MCF 10A (cell line): ENCODE measurements around the gene PCDHB6. TPM values are rescaled to one million over a fixed set of nuclear protein-coding genes. Genes with fewer than 3 reads are reported as not detected.
"Not testable (repeated sequence)": the region's sequence is repeated elsewhere in the genome, so short reads cannot be mapped to it uniquely, and the experiment has no call there.

Source experiments
- BruUV-seq: library from RNA; stranded (reverse); fragments of 400-500 nt; replicated peaks from 2 replicates; lab custom pipeline; 2021; lab: Mats Ljungman, UMichigan
- CTCF ChIA-PET: fragments of 300-600 bp; sonication (Branson Sonifier 250); formaldehyde crosslinking; extraction: SDS; loops from one replicate; lab custom pipeline; 2021; ENCODE audit warnings: antibody characterized with exemption, inconsistent platforms; lab: Yijun Ruan, JAX
- POLR2A ChIA-PET: fragments of 300-600, 350-650 bp; sonication (Branson Sonifier 250); formaldehyde crosslinking; extraction: SDS; loops from one replicate; lab custom pipeline; 2020; ENCODE audit warnings: antibody characterized with exemption, inconsistent platforms; lab: Yijun Ruan, JAX
- DNase-seq: peaks from one replicate; pipeline ENCODE4 v3.0.0-alpha.2; 2018; ENCODE audit not compliant: unreplicated experiment
- H3K27ac Mint-ChIP-seq: one replicate; pipeline ENCODE4 v1.8.0; 2022; ENCODE audit warnings: mild to moderate bottlenecking, low read depth, mixed read lengths; ENCODE audit not compliant: unreplicated experiment
- H3K27me3 Mint-ChIP-seq: one replicate; pipeline ENCODE4 v1.8.0; 2022; ENCODE audit warnings: mixed read lengths; ENCODE audit not compliant: insufficient read depth, unreplicated experiment
- H3K36me3 Mint-ChIP-seq: one replicate; pipeline ENCODE4 v1.8.0; 2022; ENCODE audit warnings: mild to moderate bottlenecking, moderate library complexity, mixed read lengths; ENCODE audit not compliant: insufficient read depth, unreplicated experiment
- H3K4me1 Mint-ChIP-seq: one replicate; pipeline ENCODE4 v1.8.0; 2022; ENCODE audit warnings: mixed read lengths; ENCODE audit not compliant: insufficient read depth, unreplicated experiment
- H3K4me3 Mint-ChIP-seq: one replicate; pipeline ENCODE4 v1.8.0; 2022; ENCODE audit warnings: mild to moderate bottlenecking, moderate library complexity, mixed read lengths; ENCODE audit not compliant: unreplicated experiment
- H3K9me3 Mint-ChIP-seq: one replicate; pipeline ENCODE4 v1.8.0; 2022; ENCODE audit warnings: mixed read lengths; ENCODE audit not compliant: unreplicated experiment
- intact Hi-C: fragments of 100-400 bp; cut with micrococcal nuclease; formaldehyde crosslinking; loops from 2 replicates; pipeline ENCODE4 v1.14.1; 2022
- total RNA-seq: library from RNA; stranded (reverse); gene quantifications from 2 replicates; pipeline ENCODE4 v1.2.3, GENCODE V29; 2022
- TF ChIP-seq, protein P1 (sequence below): fragments of 200-600 bp; IDR thresholded peaks from one replicate; pipeline ENCODE4 v1.8.0; 2022; ENCODE audit warnings: antibody characterized with exemption, mild to moderate bottlenecking; ENCODE audit not compliant: unreplicated experiment

The PCDHB6 gene
- total RNA-seq, 1 experiment from 2014 or later, result 0.19 TPM

DNA sequence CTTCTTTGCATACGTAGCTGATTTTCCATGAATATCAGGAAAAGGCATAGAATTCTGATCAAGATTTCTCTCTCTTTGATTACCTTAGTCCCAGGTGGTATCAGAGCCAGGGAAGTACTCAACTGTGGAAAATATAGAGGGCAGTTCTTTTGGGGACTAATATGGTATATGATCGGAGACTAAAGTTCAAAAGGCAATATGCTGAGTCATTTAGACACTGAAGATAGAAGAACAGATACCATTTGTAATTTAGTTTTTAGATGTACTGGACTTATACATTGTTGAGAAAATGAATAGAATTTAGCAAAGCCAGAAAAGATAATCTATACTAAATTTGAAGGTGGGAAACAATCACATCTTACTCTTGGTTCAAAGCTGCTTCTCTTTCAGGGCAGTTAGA, 44.5 kb upstream of the PCDHB6 start:
- TF ChIP-seq, protein P1, sequence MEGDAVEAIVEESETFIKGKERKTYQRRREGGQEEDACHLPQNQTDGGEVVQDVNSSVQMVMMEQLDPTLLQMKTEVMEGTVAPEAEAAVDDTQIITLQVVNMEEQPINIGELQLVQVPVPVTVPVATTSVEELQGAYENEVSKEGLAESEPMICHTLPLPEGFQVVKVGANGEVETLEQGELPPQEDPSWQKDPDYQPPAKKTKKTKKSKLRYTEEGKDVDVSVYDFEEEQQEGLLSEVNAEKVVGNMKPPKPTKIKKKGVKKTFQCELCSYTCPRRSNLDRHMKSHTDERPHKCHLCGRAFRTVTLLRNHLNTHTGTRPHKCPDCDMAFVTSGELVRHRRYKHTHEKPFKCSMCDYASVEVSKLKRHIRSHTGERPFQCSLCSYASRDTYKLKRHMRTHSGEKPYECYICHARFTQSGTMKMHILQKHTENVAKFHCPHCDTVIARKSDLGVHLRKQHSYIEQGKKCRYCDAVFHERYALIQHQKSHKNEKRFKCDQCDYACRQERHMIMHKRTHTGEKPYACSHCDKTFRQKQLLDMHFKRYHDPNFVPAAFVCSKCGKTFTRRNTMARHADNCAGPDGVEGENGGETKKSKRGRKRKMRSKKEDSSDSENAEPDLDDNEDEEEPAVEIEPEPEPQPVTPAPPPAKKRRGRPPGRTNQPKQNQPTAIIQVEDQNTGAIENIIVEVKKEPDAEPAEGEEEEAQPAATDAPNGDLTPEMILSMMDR, result no peak
- Mint-ChIP-seq H3K4me1 (no peaks in the 10 kb centered on the region), H3K27me3 (no peaks in the 10 kb centered on the region), H3K9me3 (peaks cover 4% of the 10 kb centered on the region), H3K4me3 (no peak overlapping the region), H3K36me3 (no peaks in the 10 kb centered on the region), H3K27ac (no peak overlapping the region)
- DNase-seq, result no peak
- BruUV-seq, result no TSS peak
- ChIA-PET POLR2A (interaction anchor here (1.0 kb wide), 1 partner anchor 28 kb away, joined by 3 read pairs; no protein-coding TSS in a partner anchor), CTCF (no interaction called here)
- intact Hi-C loops, result no loop called here

DNA sequence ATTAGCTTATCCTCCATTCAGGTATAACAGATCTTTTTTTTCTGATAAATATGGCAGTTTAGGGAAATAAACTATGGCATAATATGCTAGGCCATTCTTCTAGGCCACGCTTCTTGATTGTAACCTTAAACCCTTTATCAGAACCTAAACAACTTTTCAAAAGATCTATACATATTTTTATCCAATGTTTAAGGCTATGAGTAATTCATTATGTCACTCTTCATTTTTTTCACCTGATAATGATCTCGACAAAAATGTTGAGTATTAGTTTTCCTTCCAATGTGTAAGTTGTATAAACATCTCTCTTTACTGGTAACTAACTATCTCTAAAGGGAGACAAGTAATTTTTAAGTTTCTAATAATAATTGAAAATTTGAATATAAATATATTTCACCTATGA, 30.6 kb upstream of the PCDHB6 start:
- DNase-seq, result no peak
- Mint-ChIP-seq H3K27me3 (no peaks in the 10 kb centered on the region), H3K27ac (no peak overlapping the region), H3K4me1 (no peaks in the 10 kb centered on the region), H3K9me3 (peaks cover 38% of the 10 kb centered on the region), H3K36me3 (peaks cover 14% of the 10 kb centered on the region), H3K4me3 (no peak overlapping the region)
- intact Hi-C loops, result no loop called here
- CTCF ChIA-PET, result no interaction called here
- TF ChIP-seq, protein P1, result no peak
- POLR2A ChIA-PET, result no interaction called here
- BruUV-seq, result no TSS peak

DNA sequence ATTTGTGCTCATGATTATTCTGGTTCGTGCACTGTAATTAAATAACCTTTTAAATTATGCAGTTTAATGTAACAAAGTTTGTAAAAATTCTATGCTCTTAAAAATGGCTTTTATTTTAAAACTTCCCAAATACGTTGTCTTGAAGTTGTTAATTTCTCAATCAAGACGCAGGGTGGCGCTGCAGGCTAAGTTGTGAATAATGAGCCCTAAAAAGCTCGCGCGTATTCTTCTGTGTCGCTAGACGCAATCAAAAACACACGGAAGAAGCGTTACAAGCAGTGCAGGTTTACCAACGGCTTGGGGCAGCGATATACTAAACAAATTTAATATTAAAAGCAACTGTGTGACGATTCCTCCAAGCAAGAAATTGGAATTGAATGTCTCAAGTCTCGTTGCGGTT, 28.3 kb upstream of the PCDHB6 start, which contains the start of gene PCDHB4:
Gene PCDHB4, plus strand, starts transcription at position 256 of the 400 bp plus-strand sequence. CDS start 181 bp downstream, outside the sequence.
- BruUV-seq, result no TSS peak
- POLR2A ChIA-PET, result no interaction called here

DNA sequence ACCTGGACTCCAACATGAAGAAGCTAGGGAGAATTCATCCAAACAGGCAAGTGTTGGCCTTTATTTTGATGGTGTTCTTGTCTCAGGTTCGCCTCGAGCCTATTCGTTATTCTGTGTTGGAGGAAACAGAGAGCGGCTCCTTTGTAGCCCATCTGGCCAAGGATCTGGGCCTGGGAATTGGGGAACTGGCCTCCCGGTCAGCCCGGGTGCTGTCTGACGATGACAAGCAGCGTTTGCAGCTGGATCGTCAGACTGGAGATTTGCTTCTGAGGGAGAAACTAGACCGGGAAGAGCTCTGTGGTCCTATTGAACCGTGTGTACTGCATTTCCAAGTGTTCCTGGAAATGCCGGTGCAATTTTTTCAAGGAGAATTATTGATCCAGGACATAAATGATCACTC, 27.9 kb upstream of the PCDHB6 start:
- CTCF ChIA-PET, result interaction anchor here (0.7 to 1.7 kb wide), 4 partner anchors 13 to 248 kb away, joined by 3 to 4 read pairs (median 3); partner anchors contain the start of genes PCDHB10 and PCDHB5

More for the DNA sequence above, 28.3 kb upstream of the PCDHB6 start, which contains the start of gene PCDHB4:
- TF ChIP-seq, protein P1, result peak; percentile 22
- no peak within 1 kb of the TSS for H3K4me3 Mint-ChIP-seq
- intact Hi-C loops, result no loop called here
- CTCF ChIA-PET, result interaction anchor here (1.7 kb wide), 1 partner anchor 71 kb away, joined by 4 read pairs; the partner anchor contains the start of gene PCDHB10
- no peak within 1 kb of the TSS for H3K27ac Mint-ChIP-seq
- DNase-seq, result peak; percentile 17
- no peaks in the 10 kb centered on the region for H3K4me1 Mint-ChIP-seq
- H3K27me3 Mint-ChIP-seq, result no peaks in the 10 kb centered on the region
- peaks cover 14% of the 10 kb centered on the region for H3K9me3 Mint-ChIP-seq
- peaks cover 9% of the 10 kb centered on the region for H3K36me3 Mint-ChIP-seq

DNA sequence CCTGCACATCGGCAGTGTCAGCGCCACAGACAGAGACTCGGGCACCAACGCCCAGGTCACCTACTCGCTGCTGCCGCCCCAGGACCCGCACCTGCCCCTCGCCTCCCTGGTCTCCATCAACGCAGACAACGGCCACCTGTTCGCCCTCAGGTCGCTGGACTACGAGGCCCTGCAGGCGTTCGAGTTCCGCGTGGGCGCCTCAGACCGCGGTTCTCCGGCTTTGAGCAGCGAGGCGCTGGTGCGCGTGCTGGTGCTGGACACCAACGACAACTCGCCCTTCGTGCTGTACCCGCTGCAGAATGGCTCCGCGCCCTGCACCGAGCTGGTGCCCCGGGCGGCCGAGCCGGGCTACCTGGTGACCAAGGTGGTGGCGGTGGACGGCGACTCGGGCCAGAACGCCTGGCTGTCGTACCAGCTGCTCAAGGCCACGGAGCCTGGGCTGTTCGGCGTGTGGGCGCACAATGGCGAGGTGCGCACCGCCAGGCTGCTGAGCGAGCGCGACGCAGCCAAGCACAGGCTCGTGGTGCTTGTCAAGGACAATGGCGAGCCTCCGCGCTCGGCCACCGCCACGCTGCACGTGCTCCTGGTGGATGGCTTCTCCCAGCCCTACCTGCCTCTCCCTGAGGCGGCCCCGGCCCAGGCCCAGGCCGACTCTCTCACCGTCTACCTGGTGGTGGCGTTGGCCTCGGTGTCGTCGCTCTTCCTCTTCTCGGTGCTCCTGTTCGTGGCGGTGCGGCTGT, 26.3 kb upstream of the PCDHB6 start:
- H3K27me3 Mint-ChIP-seq, H3K4me3 Mint-ChIP-seq, H3K9me3 Mint-ChIP-seq, intact Hi-C loops, BruUV-seq, H3K4me1 Mint-ChIP-seq, H3K36me3 Mint-ChIP-seq, H3K27ac Mint-ChIP-seq, DNase-seq, POLR2A ChIA-PET: not testable (repeated sequence)
- CTCF ChIA-PET, result interaction anchor here (1.1 to 1.3 kb wide), 2 partner anchors 250 to 316 kb away, joined by 3 to 5 read pairs; no protein-coding TSS in a partner anchor

More for the DNA sequence above, 27.9 kb upstream of the PCDHB6 start:
- POLR2A ChIA-PET, result no interaction called here
- H3K4me3 Mint-ChIP-seq, result no peak overlapping the region
- peaks cover 10% of the 10 kb centered on the region for H3K9me3 Mint-ChIP-seq
- TF ChIP-seq, protein P1, result no peak
- no TSS peak for BruUV-seq
- intact Hi-C loops, result no loop called here
- H3K27ac Mint-ChIP-seq, result no peak overlapping the region
- no peaks in the 10 kb centered on the region for H3K27me3 Mint-ChIP-seq
- DNase-seq, result no peak
- no peaks in the 10 kb centered on the region for H3K4me1 Mint-ChIP-seq
- H3K36me3 Mint-ChIP-seq, result peaks cover 9% of the 10 kb centered on the region
